HepG2 (cell line): ENCODE measurements around the gene SYNGR1. TPM values are rescaled to one million over a fixed set of nuclear protein-coding genes. Genes with fewer than 3 reads are reported as not detected.

Source experiments
- EED ChIP-seq: sonication (generic); formaldehyde crosslinking; IDR thresholded peaks from 2 replicates; pipeline ENCODE4 v1.5.0; 2020; ENCODE audit warnings: mild to moderate bottlenecking, missing genetic modification reagents
- ELF1 ChIP-seq: sonication (generic); formaldehyde crosslinking; IDR thresholded peaks from 2 replicates; pipeline ENCODE4 v1.4.0; 2020; ENCODE audit warnings: missing genetic modification reagents
- ERF ChIP-seq: IDR thresholded peaks from 2 replicates; pipeline ENCODE4 v1.6.1; 2018; ENCODE audit warnings: missing biosample characterization, missing genetic modification reagents
- ETV5 ChIP-seq: IDR thresholded peaks from 2 replicates; pipeline ENCODE4 v1.6.1; 2018; ENCODE audit warnings: missing biosample characterization, missing genetic modification reagents, inconsistent platforms, borderline replicate concordance
- FOXA1 ChIP-seq, 2 experiments: fragments of 450-650 bp in 1 of 2; sonication (generic) in 1 of 2; formaldehyde crosslinking in 1 of 2; IDR thresholded peaks; 2 replicates each; pipeline versions ENCODE4 v1.4.0 to v1.6.1; 2016 to 2020; ENCODE audit warnings: missing genetic modification reagents in 1 of 2
- GTF3A ChIP-seq: sonication (generic); formaldehyde crosslinking; conservative IDR thresholded peaks from 2 replicates; pipeline ENCODE4 v1.4.0; 2020; ENCODE audit warnings: mild to moderate bottlenecking, missing genetic modification reagents
- KAT7 ChIP-seq: IDR thresholded peaks from 2 replicates; pipeline ENCODE4 v1.6.1; 2018; ENCODE audit warnings: borderline replicate concordance, missing compliant biosample characterization
- NFE2L2 ChIP-seq: fragments of 150-350 bp; IDR thresholded peaks from 2 replicates; pipeline ENCODE4 v1.6.1; 2014; ENCODE audit warnings: low read length
- SALL2 ChIP-seq: sonication (generic); formaldehyde crosslinking; IDR thresholded peaks from 2 replicates; pipeline ENCODE4 v1.8.1; 2023; ENCODE audit warnings: mild to moderate bottlenecking, missing genetic modification reagents, inconsistent platforms
- SP5 ChIP-seq: IDR thresholded peaks from 2 replicates; pipeline ENCODE4 v1.6.1; 2016; ENCODE audit warnings: low read depth, borderline replicate concordance
- ZNF24 ChIP-seq: fragments of 450-650 bp; IDR thresholded peaks from 2 replicates; pipeline ENCODE4 v1.6.1; 2017; ENCODE audit warnings: antibody characterized with exemption, mild to moderate bottlenecking
- ZNF34 ChIP-seq: sonication (generic); formaldehyde crosslinking; IDR thresholded peaks from 2 replicates; pipeline ENCODE4 v1.4.0; 2020; ENCODE audit warnings: mild to moderate bottlenecking, missing genetic modification reagents, borderline replicate concordance
- ZNF350 ChIP-seq: sonication (generic); formaldehyde crosslinking; IDR thresholded peaks from 2 replicates; pipeline ENCODE4 v1.4.0; 2020; ENCODE audit warnings: mild to moderate bottlenecking, low read depth, missing genetic modification reagents, borderline replicate concordance
- ZNF446 ChIP-seq: sonication (generic); formaldehyde crosslinking; IDR thresholded peaks from 2 replicates; pipeline ENCODE4 v1.5.0; 2020; ENCODE audit warnings: mild to moderate bottlenecking, missing genetic modification reagents
- ZNF619 ChIP-seq: sonication (generic); formaldehyde crosslinking; IDR thresholded peaks from 2 replicates; pipeline ENCODE4 v1.4.0; 2020; ENCODE audit warnings: mild to moderate bottlenecking, missing genetic modification reagents
- ZNF644 ChIP-seq: IDR thresholded peaks from 2 replicates; pipeline ENCODE4 v1.6.1; 2016; ENCODE audit warnings: low read depth
- ZNF781 ChIP-seq: sonication (generic); formaldehyde crosslinking; IDR thresholded peaks from 2 replicates; pipeline ENCODE4 v1.5.1; 2020; ENCODE audit warnings: borderline replicate concordance, mild to moderate bottlenecking, missing genetic modification reagents; ENCODE audit errors: not compliant biosample characterization
- polyA plus RNA-seq, 8 experiments: library from polyadenylated mRNA; depleted of rRNA in 3 of 8; stranded (reverse) in 7 of 8; unstranded in 1 of 8; fragments of >200 nt; fragmentation: Illumina TruSeq in 4 of 8; extraction: Trizol in 4 of 8; gene quantifications; 2 replicates each; pipeline versions ENCODE4 v1.2.1 to v1.2.3, GENCODE V29; 2011 to 2016; ENCODE audit warnings: low read depth in 4 of 8, missing spikeins in 1 of 8, mixed read lengths in 1 of 8; ENCODE audit not compliant: insufficient read depth in 1 of 8
- total RNA-seq, 5 experiments: library from RNA; depleted of rRNA; stranded (reverse); fragments of >200 nt; fragmentation: Illumina TruSeq; extraction: Trizol; gene quantifications; 2 replicates each; pipeline ENCODE4 v1.2.3, GENCODE V29; 2016; ENCODE audit warnings: low read depth in 1 of 5
- TF ChIP-seq, protein P1 (sequence below): sonication (generic); formaldehyde crosslinking; IDR thresholded peaks from 2 replicates; pipeline ENCODE4 v1.5.0; 2020; ENCODE audit warnings: mild to moderate bottlenecking, missing genetic modification reagents
- TF ChIP-seq, protein P2 (sequence below): sonication (generic); formaldehyde crosslinking; IDR thresholded peaks from 2 replicates; pipeline ENCODE4 v1.4.0; 2020; ENCODE audit warnings: missing genetic modification reagents, low read depth, mild to moderate bottlenecking, borderline replicate concordance
- TF ChIP-seq, protein P3 (sequence below): fragments of 450-650 bp; IDR thresholded peaks from 2 replicates; pipeline ENCODE4 v1.6.1; 2016
- TF ChIP-seq, protein P4 (sequence below): sonication (generic); formaldehyde crosslinking; IDR thresholded peaks from 2 replicates; pipeline ENCODE4 v1.4.0; 2020; ENCODE audit warnings: missing genetic modification reagents

The SYNGR1 gene
- total and polyA plus RNA-seq, 2 of the 13 experiments (the other 11 are each of a cell fraction or from before 2014, with no cell fraction given), result 0.27 to 2.7 TPM

DNA sequence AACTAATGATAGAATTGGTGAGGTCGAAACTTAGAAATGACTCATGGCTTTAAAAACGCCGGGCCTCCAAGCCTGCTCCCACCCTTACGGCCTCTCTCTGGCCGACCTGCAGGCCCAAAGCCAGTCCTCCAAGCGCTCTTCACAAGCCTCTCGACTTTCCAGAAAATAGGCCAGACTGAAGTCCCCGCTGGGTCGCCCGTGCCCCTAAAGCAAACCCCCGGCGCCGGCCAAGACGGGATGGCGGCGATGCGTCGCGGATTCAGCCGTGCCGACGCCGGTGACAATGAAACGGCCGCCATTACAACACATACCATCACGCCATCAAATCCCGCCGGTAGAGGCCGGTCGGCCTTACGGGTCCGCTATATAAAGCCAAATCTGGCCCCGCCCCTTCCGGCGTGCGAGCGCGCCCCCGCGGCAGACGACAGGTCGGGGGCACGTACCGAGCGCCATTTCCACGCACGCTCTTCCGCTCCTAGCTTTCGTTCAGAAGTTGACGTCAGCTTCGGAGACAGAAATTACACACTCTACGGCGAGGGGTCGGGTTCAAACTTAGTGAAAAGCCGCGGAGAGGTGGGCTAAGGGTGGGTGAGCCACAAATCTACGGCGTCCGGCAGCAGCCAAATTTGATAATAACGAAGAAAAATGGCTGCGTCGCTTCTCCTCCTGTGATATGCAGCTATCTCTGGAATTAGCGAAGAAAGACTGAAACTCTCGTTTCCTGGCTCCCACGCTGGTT is 30.3 kb upstream of the SYNGR1 start, which contains the start of gene RPL3 (continued):
- TF ChIP-seq, protein P1, sequence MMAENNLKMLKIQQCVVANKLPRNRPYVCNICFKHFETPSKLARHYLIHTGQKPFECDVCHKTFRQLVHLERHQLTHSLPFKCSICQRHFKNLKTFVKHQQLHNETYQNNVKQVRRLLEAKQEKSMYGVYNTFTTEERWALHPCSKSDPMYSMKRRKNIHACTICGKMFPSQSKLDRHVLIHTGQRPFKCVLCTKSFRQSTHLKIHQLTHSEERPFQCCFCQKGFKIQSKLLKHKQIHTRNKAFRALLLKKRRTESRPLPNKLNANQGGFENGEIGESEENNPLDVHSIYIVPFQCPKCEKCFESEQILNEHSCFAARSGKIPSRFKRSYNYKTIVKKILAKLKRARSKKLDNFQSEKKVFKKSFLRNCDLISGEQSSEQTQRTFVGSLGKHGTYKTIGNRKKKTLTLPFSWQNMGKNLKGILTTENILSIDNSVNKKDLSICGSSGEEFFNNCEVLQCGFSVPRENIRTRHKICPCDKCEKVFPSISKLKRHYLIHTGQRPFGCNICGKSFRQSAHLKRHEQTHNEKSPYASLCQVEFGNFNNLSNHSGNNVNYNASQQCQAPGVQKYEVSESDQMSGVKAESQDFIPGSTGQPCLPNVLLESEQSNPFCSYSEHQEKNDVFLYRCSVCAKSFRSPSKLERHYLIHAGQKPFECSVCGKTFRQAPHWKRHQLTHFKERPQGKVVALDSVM (CRISPR knock-in tag), result peak; percentile 36; the same call in 1 of the 2 replicates
- TF ChIP-seq ZNF644 (no peak), FOXA1 (IDR thresholded peaks at IDR 0.05) (no peak), FOXA1 (CRISPR knock-in tag; IDR thresholded peaks at IDR 0.05) (no peak; the same call in 1 of the 2 replicates), GTF3A (no peak), ZNF619 (no peak; the same call in 1 of the 2 replicates), KAT7 (peak; percentile 69; the same call in 1 of the 2 replicates), EED (CRISPR knock-in tag) (peak; percentile 55; the same call in 1 of the 2 replicates), ZNF781 (CRISPR knock-in tag) (peak; percentile 61), ELF1 (peak; percentile 90), ERF (CRISPR knock-in tag) (peak; percentile 69), ZNF24 (no peak), ZNF34 (CRISPR knock-in tag) (no peak), ZNF350 (peak; percentile 76; the same call in 1 of the 2 replicates), SP5 (CRISPR knock-in tag) (peak; percentile 23; the same call in 1 of the 2 replicates), ZNF446 (CRISPR knock-in tag) (no peak; the same call in 1 of the 2 replicates), NFE2L2 (no peak), ETV5 (CRISPR knock-in tag) (peak; percentile 83; the same call in 1 of the 2 replicates), SALL2 (peak; percentile 46; the same call in 1 of the 2 replicates)
- TF ChIP-seq, protein P2, sequence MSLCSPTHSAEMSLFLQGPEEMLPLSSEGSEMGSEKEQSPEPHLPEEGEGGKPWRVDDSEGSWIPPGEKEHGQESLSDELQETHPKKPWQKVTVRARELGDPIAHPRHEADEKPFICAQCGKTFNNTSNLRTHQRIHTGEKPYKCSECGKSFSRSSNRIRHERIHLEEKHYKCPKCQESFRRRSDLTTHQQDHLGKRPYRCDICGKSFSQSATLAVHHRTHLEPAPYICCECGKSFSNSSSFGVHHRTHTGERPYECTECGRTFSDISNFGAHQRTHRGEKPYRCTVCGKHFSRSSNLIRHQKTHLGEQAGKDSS (CRISPR knock-in tag), result peak; percentile 69
- TF ChIP-seq, protein P3, sequence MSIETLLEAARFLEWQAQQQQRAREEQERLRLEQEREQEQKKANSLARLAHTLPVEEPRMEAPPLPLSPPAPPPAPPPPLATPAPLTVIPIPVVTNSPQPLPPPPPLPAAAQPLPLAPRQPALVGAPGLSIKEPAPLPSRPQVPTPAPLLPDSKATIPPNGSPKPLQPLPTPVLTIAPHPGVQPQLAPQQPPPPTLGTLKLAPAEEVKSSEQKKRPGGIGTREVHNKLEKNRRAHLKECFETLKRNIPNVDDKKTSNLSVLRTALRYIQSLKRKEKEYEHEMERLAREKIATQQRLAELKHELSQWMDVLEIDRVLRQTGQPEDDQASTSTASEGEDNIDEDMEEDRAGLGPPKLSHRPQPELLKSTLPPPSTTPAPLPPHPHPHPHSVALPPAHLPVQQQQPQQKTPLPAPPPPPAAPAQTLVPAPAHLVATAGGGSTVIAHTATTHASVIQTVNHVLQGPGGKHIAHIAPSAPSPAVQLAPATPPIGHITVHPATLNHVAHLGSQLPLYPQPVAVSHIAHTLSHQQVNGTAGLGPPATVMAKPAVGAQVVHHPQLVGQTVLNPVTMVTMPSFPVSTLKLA, result peak; percentile 43
- TF ChIP-seq, protein P4, sequence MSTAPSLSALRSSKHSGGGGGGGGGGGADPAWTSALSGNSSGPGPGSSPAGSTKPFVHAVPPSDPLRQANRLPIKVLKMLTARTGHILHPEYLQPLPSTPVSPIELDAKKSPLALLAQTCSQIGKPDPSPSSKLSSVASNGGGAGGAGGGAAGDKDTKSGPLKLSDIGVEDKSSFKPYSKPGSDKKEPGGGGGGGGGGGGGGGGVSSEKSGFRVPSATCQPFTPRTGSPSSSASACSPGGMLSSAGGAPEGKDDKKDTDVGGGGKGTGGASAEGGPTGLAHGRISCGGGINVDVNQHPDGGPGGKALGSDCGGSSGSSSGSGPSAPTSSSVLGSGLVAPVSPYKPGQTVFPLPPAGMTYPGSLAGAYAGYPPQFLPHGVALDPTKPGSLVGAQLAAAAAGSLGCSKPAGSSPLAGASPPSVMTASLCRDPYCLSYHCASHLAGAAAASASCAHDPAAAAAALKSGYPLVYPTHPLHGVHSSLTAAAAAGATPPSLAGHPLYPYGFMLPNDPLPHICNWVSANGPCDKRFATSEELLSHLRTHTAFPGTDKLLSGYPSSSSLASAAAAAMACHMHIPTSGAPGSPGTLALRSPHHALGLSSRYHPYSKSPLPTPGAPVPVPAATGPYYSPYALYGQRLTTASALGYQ (CRISPR knock-in tag), result peak; percentile 73
